Peyer's patch (tissue), 4 donors: ENCODE measurements around the gene SLC39A8.

Experiments
- CTCF ChIP-seq, 6 experiments: fragments of 450-650 bp in 4 of 6; fragments of 200-600 bp in 2 of 6; sonication (generic) in 1 of 6; IDR thresholded peaks; one replicate each; pipeline ENCODE4 v1.5.1; 2017 to 2019; ENCODE audit warnings: antibody characterized with exemption in 6 of 6, mild to moderate bottlenecking in 3 of 6, moderate library complexity in 1 of 6
- POLR2A ChIP-seq, 2 donors: fragments of 450-650 bp; IDR thresholded peaks; one replicate each; pipeline ENCODE4 v1.5.1; 2017; ENCODE audit warnings: antibody characterized with exemption in 2 of 2, mild to moderate bottlenecking in 2 of 2, moderate library complexity in 2 of 2

- no peak for TF ChIP-seq CTCF (IDR thresholded peaks at IDR 0.05)
- no peak for TF ChIP-seq POLR2A (IDR thresholded peaks at IDR 0.05)
Observed at GRCh38 chr4:102247041-102247440, 98.2 kb downstream of the SLC39A8 start.
